GM19240 (cell line): Measurements from ENCODE around the gene ADCY2.

Experiments used
- DNase-seq: peaks from one replicate; pipeline ENCODE4 v3.0.0; 2011; ENCODE audit warnings: low spot score; ENCODE audit not compliant: insufficient read length

ADCY2 gene

GRCh38 chr5:7437836-7438235 lies 41.9 kb downstream of the ADCY2 start:
- no peak for DNase-seq

- DNase-seq, result no peak
Observed at GRCh38 chr5:7445068-7445467, 49.1 kb downstream of the ADCY2 start.

- no peak for DNase-seq
Observed at GRCh38 chr5:7445831-7446230, 49.9 kb downstream of the ADCY2 start.

GRCh38 chr5:7446913-7447312 lies 51.0 kb downstream of the ADCY2 start:
- no peak for DNase-seq

- DNase-seq, result no peak
Observed at GRCh38 chr5:7453947-7454346, 58.0 kb downstream of the ADCY2 start.

- DNase-seq, result no peak
Observed at GRCh38 chr5:7456206-7456605, 60.3 kb downstream of the ADCY2 start.

- DNase-seq, result no peak
Observed at GRCh38 chr5:7461371-7461770, 65.4 kb downstream of the ADCY2 start.

- no peak for DNase-seq
Observed at GRCh38 chr5:7462758-7463157, 66.8 kb downstream of the ADCY2 start.

- DNase-seq, result no peak
Observed at GRCh38 chr5:7464182-7464581, 68.2 kb downstream of the ADCY2 start.

- DNase-seq, result no peak
Observed at GRCh38 chr5:7467179-7467578, 71.2 kb downstream of the ADCY2 start.

- DNase-seq, result no peak
Observed at GRCh38 chr5:7468742-7469141, 72.8 kb downstream of the ADCY2 start.

GRCh38 chr5:7471710-7472109 lies 75.8 kb downstream of the ADCY2 start:
- DNase-seq, result no peak

- no peak for DNase-seq
Observed at GRCh38 chr5:7473115-7473514, 77.2 kb downstream of the ADCY2 start.

- no peak for DNase-seq
Observed at GRCh38 chr5:7473668-7474215, 77.8 kb downstream of the ADCY2 start.

- DNase-seq, result no peak
Observed at GRCh38 chr5:7474821-7475403, 79.0 kb downstream of the ADCY2 start.

- no peak for DNase-seq
Observed at GRCh38 chr5:7478459-7478858, 82.5 kb downstream of the ADCY2 start.

GRCh38 chr5:7488734-7489133 lies 92.8 kb downstream of the ADCY2 start:
- no peak for DNase-seq

- no peak for DNase-seq
Observed at GRCh38 chr5:7492371-7492770, 96.4 kb downstream of the ADCY2 start.

GRCh38 chr5:7493081-7493480 lies 97.1 kb downstream of the ADCY2 start:
- DNase-seq, result no peak

GRCh38 chr5:7493622-7494021 lies 97.7 kb downstream of the ADCY2 start:
- no peak for DNase-seq

GRCh38 chr5:7494481-7495130 lies 98.7 kb downstream of the ADCY2 start:
- DNase-seq, result no peak

- DNase-seq, result no peak
Observed at GRCh38 chr5:7495131-7495517, 99.2 kb downstream of the ADCY2 start.

- no peak for DNase-seq
Observed at GRCh38 chr5:7500256-7500655, 104.3 kb downstream of the ADCY2 start.
